A549 (cell line): ENCODE data around the gene RPS6KA2. TPM values are rescaled to one million over a fixed set of nuclear protein-coding genes. Genes with fewer than 3 reads are reported as not detected.

Source experiments
- ATAC-seq, 2 experiments: fragments of 200-7000 bp in 1 of 2; fragments of >200 bp in 1 of 2; cut with Nextera tagmentation in 1 of 2; cut with Tn5 transposase in 1 of 2; 3 replicates each; pipeline versions ENCODE4 v1.8.0 to v1.9.1; 2018 to 2020; ENCODE audit warnings: mild to moderate bottlenecking in 1 of 2, moderate library complexity in 1 of 2
- CTCF ChIA-PET: fragments of 300-600 bp; sonication (Branson Sonifier 250); formaldehyde crosslinking; extraction: SDS; loops from one replicate; lab custom pipeline; 2021; ENCODE audit warnings: antibody characterized with exemption, inconsistent platforms; lab: Yijun Ruan, JAX
- POLR2A ChIA-PET: fragments of 350-600 bp; formaldehyde crosslinking; extraction: SDS; loops from one replicate; lab custom pipeline; 2021; ENCODE audit warnings: antibody characterized with exemption, inconsistent platforms; lab: Yijun Ruan, JAX
- DNase-seq, 2 experiments: peaks; one replicate each; pipeline versions ENCODE4 v3.0.0 to v3.0.0-alpha.2; 2011 to 2016; ENCODE audit warnings: low read depth in 1 of 2, low spot score in 1 of 2
- FAIRE-seq: peaks from 2 replicates; lab custom pipeline; 2011; peaks lifted over from hg19 to GRCh38; lab: Jason Lieb, UNC
- H3K27ac ChIP-seq, 2 experiments: fragments of >200 bp; sonication (Bioruptor Twin); formaldehyde crosslinking; 3 replicates each; pipeline ENCODE4 v1.5.1; 2016 to 2017
- H3K4me1 ChIP-seq: fragments of >200 bp; sonication (Bioruptor Twin); formaldehyde crosslinking; 3 replicates; pipeline ENCODE4 v1.6.1; 2016
- H3K4me2 ChIP-seq: fragments of >200 bp; sonication (Bioruptor Twin); formaldehyde crosslinking; 3 replicates; pipeline ENCODE4 v1.6.1; 2016
- H3K4me3 ChIP-seq: fragments of >200 bp; sonication (Bioruptor Twin); formaldehyde crosslinking; 3 replicates; pipeline ENCODE4 v1.5.1; 2016
- H3K9me3 ChIP-seq: fragments of >200 bp; sonication (Bioruptor Twin); formaldehyde crosslinking; 3 replicates; pipeline ENCODE4 v1.6.1; 2016
- CBX8 ChIP-seq: fragments of 200-600 bp; sonication (generic); IDR thresholded peaks from 2 replicates; pipeline ENCODE4 v1.6.1; 2016
- CHD2 ChIP-seq: fragments of 150-350 bp; IDR thresholded peaks from 2 replicates; pipeline ENCODE4 v1.6.1; 2014; ENCODE audit warnings: low read length; ENCODE audit not compliant: partially characterized antibody
- E2F6 ChIP-seq: IDR thresholded peaks from 2 replicates; pipeline ENCODE4 v1.6.1; 2012; ENCODE audit warnings: low read depth, borderline replicate concordance
- EP300 ChIP-seq, 2 experiments: fragments of >200 bp; sonication (Bioruptor Twin); formaldehyde crosslinking; IDR thresholded peaks; 2 replicates in 1 of 2; 3 replicates in 1 of 2; pipeline ENCODE4 v1.6.1; 2016 to 2017
- ESRRA ChIP-seq: fragments of 150-350 bp; IDR thresholded peaks from 2 replicates; pipeline ENCODE4 v1.6.1; 2014; ENCODE audit warnings: mild to moderate bottlenecking, low read length, borderline replicate concordance
- FOSL2 ChIP-seq, 2 experiments: fragments of 450-650 bp in 1 of 2; fragments of >200 bp in 1 of 2; sonication (Bioruptor Twin) in 1 of 2; formaldehyde crosslinking; IDR thresholded peaks; 2 replicates each; pipeline versions ENCODE4 v1.5.0 to v1.6.1; 2016 to 2020; ENCODE audit warnings: mild to moderate bottlenecking in 1 of 2, moderate library complexity in 1 of 2
- HOXB5 ChIP-seq: fragments of 250-450 bp; sonication (Bioruptor Pico); IDR thresholded peaks from 2 replicates; pipeline ENCODE4 v1.5.0; 2020; ENCODE audit warnings: mild to moderate bottlenecking, moderate library complexity
- JUN ChIP-seq, 2 experiments: fragments of >200 bp; sonication (Bioruptor Twin); formaldehyde crosslinking; IDR thresholded peaks; 2 replicates in 1 of 2; 3 replicates in 1 of 2; pipeline ENCODE4 v1.6.1; 2016 to 2017
- KDM1A ChIP-seq: fragments of 200-600 bp; sonication (generic); IDR thresholded peaks from 2 replicates; pipeline ENCODE4 v1.6.1; 2016; ENCODE audit warnings: low read depth, mild to moderate bottlenecking
- MAFK ChIP-seq: fragments of 450-650 bp; IDR thresholded peaks from 2 replicates; pipeline ENCODE4 v1.6.1; 2014; ENCODE audit not compliant: partially characterized antibody
- MAX ChIP-seq: IDR thresholded peaks from 2 replicates; pipeline ENCODE4 v1.6.1; 2012
- NPAS2 ChIP-seq: fragments of 250-450 bp; sonication (Bioruptor Pico); IDR thresholded peaks from 2 replicates; pipeline ENCODE4 v1.8.0; 2022; ENCODE audit warnings: mild to moderate bottlenecking, moderate library complexity, borderline replicate concordance
- NR3C1 ChIP-seq: fragments of >200 bp; sonication (Bioruptor Twin); formaldehyde crosslinking; IDR thresholded peaks from 3 replicates; pipeline ENCODE4 v1.6.1; 2017
- POLR2A ChIP-seq: IDR thresholded peaks from 2 replicates; pipeline ENCODE4 v1.6.1; 2012; ENCODE audit warnings: mild to moderate bottlenecking, low read length
- POLR2AphosphoS2 ChIP-seq: conservative IDR thresholded peaks from 2 replicates; pipeline ENCODE4 v1.6.1; 2012; ENCODE audit warnings: low read length, improper control_type of control experiment, inconsistent platforms
- RAD21 ChIP-seq, 2 experiments: fragments of >200 bp in 1 of 2; sonication (Bioruptor Twin) in 1 of 2; formaldehyde crosslinking in 1 of 2; IDR thresholded peaks in 1 of 2; conservative IDR thresholded peaks in 1 of 2; 2 replicates in 1 of 2; 3 replicates in 1 of 2; pipeline ENCODE4 v1.6.1; 2012 to 2018; ENCODE audit warnings: inconsistent platforms in 1 of 2
- RARB ChIP-seq: fragments of 250-450 bp; sonication (Bioruptor Pico); IDR thresholded peaks from 2 replicates; pipeline ENCODE4 v1.8.0; 2021; ENCODE audit warnings: mild to moderate bottlenecking, moderate library complexity
- REST ChIP-seq: fragments of 200-600 bp; sonication (generic); IDR thresholded peaks from 2 replicates; pipeline ENCODE4 v1.6.1; 2016; ENCODE audit warnings: antibody characterized with exemption, mild to moderate bottlenecking, moderate library complexity
- RFX5 ChIP-seq: fragments of 450-650 bp; IDR thresholded peaks from 2 replicates; pipeline ENCODE4 v1.7.1; 2014; ENCODE audit warnings: antibody characterized with exemption, mild to moderate bottlenecking, moderate library complexity
- SMC3 ChIP-seq: fragments of >200 bp; sonication (Bioruptor Twin); formaldehyde crosslinking; IDR thresholded peaks from 3 replicates; pipeline ENCODE4 v1.6.1; 2018; ENCODE audit warnings: inconsistent platforms
- SREBF2 ChIP-seq: fragments of 450-650 bp; IDR thresholded peaks from 2 replicates; pipeline ENCODE4 v1.6.1; 2014; ENCODE audit warnings: mild to moderate bottlenecking, moderate library complexity
- TP53 ChIP-seq: fragments of 250-450 bp; sonication (Bioruptor Pico); IDR thresholded peaks from 2 replicates; pipeline ENCODE4 v1.5.0; 2021; ENCODE audit warnings: mild to moderate bottlenecking, moderate library complexity
- ZC3H11A ChIP-seq: fragments of 450-650 bp; IDR thresholded peaks from 2 replicates; pipeline ENCODE4 v1.6.1; 2014; ENCODE audit warnings: antibody characterized with exemption, mild to moderate bottlenecking
- ZFP36 ChIP-seq: fragments of 450-650 bp; IDR thresholded peaks from 2 replicates; pipeline ENCODE4 v1.6.1; 2014; ENCODE audit warnings: borderline replicate concordance; ENCODE audit not compliant: partially characterized antibody
- ZSCAN20 ChIP-seq: fragments of 250-450 bp; sonication (Bioruptor Pico); IDR thresholded peaks from 2 replicates; pipeline ENCODE4 v1.8.0; 2022; ENCODE audit warnings: mild to moderate bottlenecking, moderate library complexity
- WGBS: methylation state at CpG from one replicate; pipeline ENCODE4 v1.1.6; 2017; ENCODE audit errors: missing lambda C conversion rate; 5-methylcytosine and 5-hydroxymethylcytosine counted together
- polyA plus RNA-seq, 4 experiments: library from polyadenylated mRNA; depleted of rRNA in 3 of 4; stranded (reverse); fragments of >200 nt; fragmentation: RNase III in 1 of 4; extraction: RNeasy Plus Mini Kit Qiagen cat#74134 plus additional on column Dnase treatment in 1 of 4; gene quantifications; 2 replicates in 3 of 4; 3 replicates in 1 of 4; pipeline ENCODE4 v1.2.3, GENCODE V29; 2011 to 2017
- TF ChIP-seq, protein P1 (sequence below): fragments of >200 bp; sonication (Bioruptor Twin); formaldehyde crosslinking; IDR thresholded peaks from 3 replicates; pipeline ENCODE4 v1.6.1; 2016
- TF ChIP-seq, protein P2 (sequence below): fragments of 250-450 bp; sonication (Bioruptor Pico); IDR thresholded peaks from 2 replicates; pipeline ENCODE4 v1.5.0; 2020; ENCODE audit warnings: low read depth, mild to moderate bottlenecking, moderate library complexity

Gene RPS6KA2
- polyA plus RNA-seq, 2 of the 4 experiments (the other 2 are of a cell fraction): 0.19 TPM; not detected in 1

DNA sequence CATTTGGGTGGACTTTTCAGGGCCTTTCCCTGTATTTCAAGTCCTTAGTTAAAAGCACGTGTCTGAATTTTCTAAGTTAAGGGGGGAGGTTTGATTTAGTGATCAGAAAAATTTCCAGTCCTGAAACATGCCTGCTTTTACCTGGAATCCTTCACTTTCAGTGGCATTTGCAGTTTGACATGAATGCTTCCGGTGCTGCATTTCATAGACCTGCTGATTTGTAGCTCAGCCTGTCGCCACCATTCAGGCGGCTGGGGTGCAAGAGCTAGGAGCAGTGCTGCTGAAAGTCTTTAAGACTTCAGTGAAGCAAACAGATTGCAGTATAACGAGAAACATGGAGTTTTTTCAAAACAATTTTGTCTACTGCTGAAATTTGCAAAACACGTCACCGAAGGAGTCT is 14.0 kb downstream of the RPS6KA2 start:
- ChIA-PET POLR2A (no interaction called here), CTCF (interaction anchor here (1.4 kb wide), 1 partner anchor 9 kb away, joined by 5 read pairs; no protein-coding TSS in a partner anchor)
- Histone ChIP-seq H3K4me1 (no peaks in the 10 kb centered on the region), H3K9me3 (no peaks in the 10 kb centered on the region), H3K27ac (no peak overlapping the region), H3K4me2 (no peak overlapping the region), H3K4me3 (no peak overlapping the region)
- ATAC-seq: no peak
- TF ChIP-seq HOXB5 (CRISPR knock-in tag) (no peak), JUN (IDR thresholded peaks at IDR 0.05) (no peak), E2F6 (no peak), CHD2 (no peak), ZC3H11A (no peak), MAX (no peak), RARB (CRISPR knock-in tag) (no peak), POLR2AphosphoS2 (no peak), CBX8 (no peak), FOSL2 (IDR thresholded peaks at IDR 0.05) (no peak), FOSL2 (CRISPR knock-in tag; IDR thresholded peaks at IDR 0.05) (no peak), MAFK (no peak), TP53 (CRISPR knock-in tag) (no peak), RFX5 (no peak), RAD21 (conservative IDR thresholded peaks at IDR 0.05 in 1 of 2, IDR thresholded peaks at IDR 0.05 in 1 of 2) (no peak), EP300 (IDR thresholded peaks at IDR 0.05) (no peak), NR3C1 (no peak), SMC3 (no peak), POLR2A (no peak)
- TF ChIP-seq, protein P1, sequence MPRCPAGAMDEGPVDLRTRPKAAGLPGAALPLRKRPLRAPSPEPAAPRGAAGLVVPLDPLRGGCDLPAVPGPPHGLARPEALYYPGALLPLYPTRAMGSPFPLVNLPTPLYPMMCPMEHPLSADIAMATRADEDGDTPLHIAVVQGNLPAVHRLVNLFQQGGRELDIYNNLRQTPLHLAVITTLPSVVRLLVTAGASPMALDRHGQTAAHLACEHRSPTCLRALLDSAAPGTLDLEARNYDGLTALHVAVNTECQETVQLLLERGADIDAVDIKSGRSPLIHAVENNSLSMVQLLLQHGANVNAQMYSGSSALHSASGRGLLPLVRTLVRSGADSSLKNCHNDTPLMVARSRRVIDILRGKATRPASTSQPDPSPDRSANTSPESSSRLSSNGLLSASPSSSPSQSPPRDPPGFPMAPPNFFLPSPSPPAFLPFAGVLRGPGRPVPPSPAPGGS: no peak
- WGBS: 67% methylated on average over 7 of the region's 7 CpGs
- no peak for DNase-seq
- no peak for FAIRE-seq

- ChIA-PET CTCF (interaction anchor here (1.4 kb wide), 1 partner anchor 9 kb away, joined by 5 read pairs; no protein-coding TSS in a partner anchor), POLR2A (no interaction called here)
- DNase-seq: no peak
- no peak overlapping the region for H3K4me3 ChIP-seq
- no peaks in the 10 kb centered on the region for H3K9me3 ChIP-seq
- no peak overlapping the region for H3K27ac ChIP-seq
- WGBS: 83% methylated on average over 8 of the region's 11 CpGs
- FAIRE-seq: no peak
- H3K4me1 ChIP-seq: no peaks in the 10 kb centered on the region
- TF ChIP-seq EP300 (IDR thresholded peaks at IDR 0.05) (no peak), ZFP36 (no peak), REST (no peak), NPAS2 (CRISPR knock-in tag) (no peak), CHD2 (no peak), KDM1A (no peak), POLR2A (no peak), SREBF2 (no peak), ESRRA (no peak), ZSCAN20 (CRISPR knock-in tag) (no peak)
- TF ChIP-seq, protein P2, sequence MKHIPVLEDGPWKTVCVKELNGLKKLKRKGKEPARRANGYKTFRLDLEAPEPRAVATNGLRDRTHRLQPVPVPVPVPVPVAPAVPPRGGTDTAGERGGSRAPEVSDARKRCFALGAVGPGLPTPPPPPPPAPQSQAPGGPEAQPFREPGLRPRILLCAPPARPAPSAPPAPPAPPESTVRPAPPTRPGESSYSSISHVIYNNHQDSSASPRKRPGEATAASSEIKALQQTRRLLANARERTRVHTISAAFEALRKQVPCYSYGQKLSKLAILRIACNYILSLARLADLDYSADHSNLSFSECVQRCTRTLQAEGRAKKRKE (CRISPR knock-in tag): no peak
- no peak overlapping the region for H3K4me2 ChIP-seq
- no peak for ATAC-seq
Measured at GRCh38 chr6:166612471-166612881, 14.6 kb downstream of the RPS6KA2 start.
